DMS114 treated with DMSO at 0.1 percent for 48 hours (cell line): ENCODE measurements around the gene GCKR.

Experiments
- DNase-seq: peaks from one replicate; lab custom pipeline; 2025; ENCODE audit not compliant: unreplicated experiment; lab: John Stamatoyannopoulos, UW

GCKR gene

DNA sequence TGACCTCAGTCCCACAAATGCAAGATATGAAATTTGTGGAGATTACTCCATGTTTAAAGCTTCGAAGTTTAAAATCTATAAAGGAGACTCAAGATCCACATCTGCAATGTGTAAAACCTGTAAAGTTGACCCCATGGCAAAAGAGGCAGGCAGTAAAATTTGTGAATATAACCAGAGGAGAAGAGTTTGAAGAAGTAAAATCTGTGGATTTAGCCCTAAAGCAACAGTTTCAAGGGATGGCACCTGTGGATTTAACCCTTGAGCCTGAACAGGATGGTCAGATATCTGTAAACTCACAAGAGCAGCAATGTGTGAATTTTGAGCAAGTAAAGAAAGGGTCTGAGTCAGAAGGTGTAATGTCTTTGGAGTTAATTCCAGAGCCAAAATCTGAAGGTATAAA lies 75.0 kb downstream of the GCKR start:
- no peak for DNase-seq

GRCh38 chr2:27572439-27572838 lies 75.8 kb downstream of the GCKR start:
- no peak for DNase-seq

- no peak for DNase-seq
Measured at GRCh38 chr2:27572998-27573429, 76.4 kb downstream of the GCKR start.
